ENCODE measurements around the gene MYO16.

The MYO16 gene

GRCh38 chr13:109196948-109197347 is 567.5 kb downstream of the MYO16 start:
- Histone ChIP-seq H3K9me3 (ENCODE audit: insufficient read depth, low read length) (no peaks in the 10 kb centered on the region), H3K4me3 (ENCODE audit: insufficient read depth, low read length, poor library complexity, severe bottlenecking) (no peak overlapping the region), H3K79me2 (ENCODE audit: insufficient read depth, low read length) (no peaks in the 10 kb centered on the region), H3F3A (ENCODE audit: insufficient read depth) (no peaks in the 10 kb centered on the region), H3K9ac (ENCODE audit: low read length) (no peak overlapping the region), H3K9me2 (replicated peaks; ENCODE audit: insufficient read depth, low read length) (no peaks in the 10 kb centered on the region), H3K27ac (ENCODE audit: low read depth, low read length) (no peak overlapping the region), H3K4me2 (ENCODE audit: low read depth, low read length, poor library complexity, severe bottlenecking) (no peak overlapping the region), H4K20me1 (ENCODE audit: low read depth, low read length) (no peaks in the 10 kb centered on the region), H2AFZ (ENCODE audit: low read depth, low read length, severe bottlenecking) (no peak overlapping the region), H3K27me3 (ENCODE audit: low read length) (no peaks in the 10 kb centered on the region), H3K36me3 (ENCODE audit: low read length) (no peaks in the 10 kb centered on the region)
- TF ChIP-seq EZH2phosphoT487 (conservative IDR thresholded peaks at IDR 0.05; ENCODE audit: low read length) = no peak
- TF ChIP-seq, protein P1, sequence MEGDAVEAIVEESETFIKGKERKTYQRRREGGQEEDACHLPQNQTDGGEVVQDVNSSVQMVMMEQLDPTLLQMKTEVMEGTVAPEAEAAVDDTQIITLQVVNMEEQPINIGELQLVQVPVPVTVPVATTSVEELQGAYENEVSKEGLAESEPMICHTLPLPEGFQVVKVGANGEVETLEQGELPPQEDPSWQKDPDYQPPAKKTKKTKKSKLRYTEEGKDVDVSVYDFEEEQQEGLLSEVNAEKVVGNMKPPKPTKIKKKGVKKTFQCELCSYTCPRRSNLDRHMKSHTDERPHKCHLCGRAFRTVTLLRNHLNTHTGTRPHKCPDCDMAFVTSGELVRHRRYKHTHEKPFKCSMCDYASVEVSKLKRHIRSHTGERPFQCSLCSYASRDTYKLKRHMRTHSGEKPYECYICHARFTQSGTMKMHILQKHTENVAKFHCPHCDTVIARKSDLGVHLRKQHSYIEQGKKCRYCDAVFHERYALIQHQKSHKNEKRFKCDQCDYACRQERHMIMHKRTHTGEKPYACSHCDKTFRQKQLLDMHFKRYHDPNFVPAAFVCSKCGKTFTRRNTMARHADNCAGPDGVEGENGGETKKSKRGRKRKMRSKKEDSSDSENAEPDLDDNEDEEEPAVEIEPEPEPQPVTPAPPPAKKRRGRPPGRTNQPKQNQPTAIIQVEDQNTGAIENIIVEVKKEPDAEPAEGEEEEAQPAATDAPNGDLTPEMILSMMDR (IDR thresholded peaks at IDR 0.05; ENCODE audit: insufficient read depth, low read length, poor library complexity, severe bottlenecking) = no peak

GRCh38 chr13:109198585-109198984 is 569.2 kb downstream of the MYO16 start:
- Histone ChIP-seq H3F3A (ENCODE audit: insufficient read depth) (no peaks in the 10 kb centered on the region), H3K9ac (ENCODE audit: low read length) (no peak overlapping the region), H3K9me3 (ENCODE audit: insufficient read depth, low read length) (no peaks in the 10 kb centered on the region), H2AFZ (ENCODE audit: low read depth, low read length, severe bottlenecking) (no peak overlapping the region), H3K27ac (ENCODE audit: low read depth, low read length) (no peak overlapping the region), H3K27me3 (ENCODE audit: low read length) (no peaks in the 10 kb centered on the region), H3K4me2 (ENCODE audit: low read depth, low read length, poor library complexity, severe bottlenecking) (no peak overlapping the region), H3K9me2 (replicated peaks; ENCODE audit: insufficient read depth, low read length) (no peaks in the 10 kb centered on the region), H3K79me2 (ENCODE audit: insufficient read depth, low read length) (no peaks in the 10 kb centered on the region), H3K36me3 (ENCODE audit: low read length) (no peaks in the 10 kb centered on the region), H3K4me3 (ENCODE audit: insufficient read depth, low read length, poor library complexity, severe bottlenecking) (no peak overlapping the region), H4K20me1 (ENCODE audit: low read depth, low read length) (no peaks in the 10 kb centered on the region)
- no peak for TF ChIP-seq EZH2phosphoT487 (conservative IDR thresholded peaks at IDR 0.05; ENCODE audit: low read length)
- TF ChIP-seq, protein P1 (IDR thresholded peaks at IDR 0.05; ENCODE audit: insufficient read depth, low read length, poor library complexity, severe bottlenecking) = no peak

GRCh38 chr13:109199280-109199679 is 569.9 kb downstream of the MYO16 start:
- H4K20me1 ChIP-seq (ENCODE audit: low read depth, low read length) = no peaks in the 10 kb centered on the region
- H3K4me3 ChIP-seq (ENCODE audit: insufficient read depth, low read length, poor library complexity, severe bottlenecking) = no peak overlapping the region
- H2AFZ ChIP-seq (ENCODE audit: low read depth, low read length, severe bottlenecking) = no peak overlapping the region
- H3F3A ChIP-seq (ENCODE audit: insufficient read depth) = no peaks in the 10 kb centered on the region
- no peaks in the 10 kb centered on the region for H3K36me3 ChIP-seq (ENCODE audit: low read length)
- H3K9me2 ChIP-seq (replicated peaks; ENCODE audit: insufficient read depth, low read length) = no peaks in the 10 kb centered on the region
- no peaks in the 10 kb centered on the region for H3K9me3 ChIP-seq (ENCODE audit: insufficient read depth, low read length)
- H3K79me2 ChIP-seq (ENCODE audit: insufficient read depth, low read length) = no peaks in the 10 kb centered on the region
- TF ChIP-seq, protein P1 (IDR thresholded peaks at IDR 0.05; ENCODE audit: insufficient read depth, low read length, poor library complexity, severe bottlenecking) = no peak
- no peak for TF ChIP-seq EZH2phosphoT487 (conservative IDR thresholded peaks at IDR 0.05; ENCODE audit: low read length)
- no peak overlapping the region for H3K4me2 ChIP-seq (ENCODE audit: low read depth, low read length, poor library complexity, severe bottlenecking)
- no peak overlapping the region for H3K27ac ChIP-seq (ENCODE audit: low read depth, low read length)
- no peak overlapping the region for H3K9ac ChIP-seq (ENCODE audit: low read length)
- no peaks in the 10 kb centered on the region for H3K27me3 ChIP-seq (ENCODE audit: low read length)
